Nephron (organoid): Measurements from ENCODE around the gene CREB3L2.

Experiments used
- H3K27ac Mint-ChIP-seq, 3 experiments: 2 replicates each; pipeline ENCODE4 v1.8.0; 2020; ENCODE audit warnings: mixed read lengths in 3 of 3, mild to moderate bottlenecking in 2 of 3, moderate library complexity in 1 of 3
- H3K27me3 Mint-ChIP-seq: 2 replicates; pipeline ENCODE4 v1.8.0; 2021; ENCODE audit warnings: low read depth, mild to moderate bottlenecking, moderate library complexity, mixed read lengths
- H3K36me3 Mint-ChIP-seq: 2 replicates; pipeline ENCODE4 v1.8.0; 2020; ENCODE audit warnings: low read depth, mixed read lengths
- H3K4me1 Mint-ChIP-seq: 2 replicates; pipeline ENCODE4 v1.8.0; 2020; ENCODE audit warnings: mixed read lengths
- H3K4me3 Mint-ChIP-seq, 3 experiments: 2 replicates each; pipeline ENCODE4 v1.8.0; 2020; ENCODE audit warnings: mild to moderate bottlenecking in 3 of 3, mixed read lengths in 3 of 3, moderate library complexity in 2 of 3
- H3K9me3 Mint-ChIP-seq: 2 replicates; pipeline ENCODE4 v1.8.0; 2020; ENCODE audit warnings: mixed read lengths
- CTCF ChIP-seq, 3 experiments: fragments of 200-600 bp; sonication (generic); IDR thresholded peaks; one replicate each; pipeline ENCODE4 v1.5.0; 2021; ENCODE audit warnings: antibody characterized with exemption in 3 of 3; ENCODE audit not compliant: unreplicated experiment in 3 of 3

The CREB3L2 gene

DNA sequence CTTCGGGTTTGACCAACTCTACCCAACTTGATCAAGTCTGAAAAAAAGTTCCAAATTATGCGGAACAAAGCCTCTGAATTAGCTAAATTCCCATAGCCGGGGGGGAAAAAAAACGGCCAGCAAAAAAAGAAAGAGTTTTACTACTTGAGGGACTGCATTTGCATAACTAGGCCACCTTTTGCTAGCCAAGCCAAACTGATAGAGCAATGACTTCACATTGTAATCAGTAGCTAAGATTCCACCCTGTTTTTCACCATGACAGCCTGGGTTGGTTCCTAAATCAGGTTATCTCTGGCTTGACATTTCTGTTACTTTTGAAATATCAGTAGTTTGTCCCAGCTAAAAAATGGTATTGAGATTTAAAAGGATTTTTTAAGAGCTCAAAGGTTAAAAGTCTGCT lies 31.4 kb upstream of the CREB3L2 start:
- Mint-ChIP-seq H3K4me1 (no peaks in the 10 kb centered on the region), H3K9me3 (peaks cover 13% of the 10 kb centered on the region), H3K27me3 (peaks cover 6% of the 10 kb centered on the region), H3K27ac (peak overlapping the region in 2 of 3 experiments; percentile 5 to 9), H3K4me3 (no peak overlapping the region), H3K36me3 (peaks cover 4% of the 10 kb centered on the region)
- TF ChIP-seq CTCF (IDR thresholded peaks at IDR 0.05; ENCODE audit: unreplicated experiment in 3 of 3), result no peak

DNA sequence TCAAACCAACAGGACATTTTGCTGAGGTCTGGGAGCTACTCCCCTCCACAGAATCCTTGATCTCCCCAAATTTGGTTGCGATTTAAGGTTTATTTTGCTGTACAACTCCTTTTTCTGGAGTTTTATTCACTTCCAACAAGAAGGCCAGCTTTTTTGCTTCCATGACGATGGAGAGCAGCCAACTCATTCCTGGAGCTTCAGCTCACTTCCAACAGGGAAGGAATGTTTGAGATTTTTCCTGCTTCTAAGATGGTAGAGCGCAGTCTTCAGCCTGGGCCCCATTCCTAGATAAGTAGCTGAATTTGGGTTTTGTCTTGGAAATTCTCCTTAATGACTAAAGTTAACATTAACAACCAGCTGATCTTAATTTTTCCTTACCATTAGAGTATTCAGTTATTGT lies 30.9 kb upstream of the CREB3L2 start:
- H3K9me3 Mint-ChIP-seq, result peaks cover 13% of the 10 kb centered on the region
- H3K4me1 Mint-ChIP-seq, result no peaks in the 10 kb centered on the region
- peaks cover 6% of the 10 kb centered on the region for H3K27me3 Mint-ChIP-seq
- H3K36me3 Mint-ChIP-seq, result peaks cover 4% of the 10 kb centered on the region
- peak overlapping the region in 2 of 3 experiments; percentile 5 to 9 for H3K27ac Mint-ChIP-seq
- no peak overlapping the region for H3K4me3 Mint-ChIP-seq
- no peak for TF ChIP-seq CTCF (IDR thresholded peaks at IDR 0.05; ENCODE audit: unreplicated experiment in 3 of 3)

DNA sequence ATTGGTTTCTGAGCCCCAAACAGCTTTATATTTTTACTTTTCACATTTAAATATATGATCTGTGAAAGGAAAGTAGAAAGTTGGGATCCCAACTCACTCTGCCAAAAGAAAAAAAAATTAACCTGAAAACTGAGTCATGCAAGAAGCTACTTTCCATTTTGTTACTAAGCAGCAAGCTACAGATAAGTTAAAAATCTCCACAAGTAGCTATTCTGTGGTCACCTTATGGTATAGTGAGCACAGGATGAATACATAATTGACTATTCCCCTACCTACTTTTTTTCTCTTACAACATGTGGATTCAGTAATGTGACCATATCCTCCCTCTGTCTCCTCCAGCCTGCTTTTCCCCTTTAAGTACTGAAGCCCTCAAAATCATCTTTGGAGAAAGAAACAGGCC lies 30.3 kb upstream of the CREB3L2 start:
- Mint-ChIP-seq H3K4me3 (no peak overlapping the region), H3K27ac (peak overlapping the region in 2 of 3 experiments; percentile 5 to 9), H3K27me3 (peaks cover 6% of the 10 kb centered on the region), H3K4me1 (no peaks in the 10 kb centered on the region), H3K36me3 (peaks cover 4% of the 10 kb centered on the region), H3K9me3 (peaks cover 13% of the 10 kb centered on the region)
- no peak for TF ChIP-seq CTCF (IDR thresholded peaks at IDR 0.05; ENCODE audit: unreplicated experiment in 3 of 3)

DNA sequence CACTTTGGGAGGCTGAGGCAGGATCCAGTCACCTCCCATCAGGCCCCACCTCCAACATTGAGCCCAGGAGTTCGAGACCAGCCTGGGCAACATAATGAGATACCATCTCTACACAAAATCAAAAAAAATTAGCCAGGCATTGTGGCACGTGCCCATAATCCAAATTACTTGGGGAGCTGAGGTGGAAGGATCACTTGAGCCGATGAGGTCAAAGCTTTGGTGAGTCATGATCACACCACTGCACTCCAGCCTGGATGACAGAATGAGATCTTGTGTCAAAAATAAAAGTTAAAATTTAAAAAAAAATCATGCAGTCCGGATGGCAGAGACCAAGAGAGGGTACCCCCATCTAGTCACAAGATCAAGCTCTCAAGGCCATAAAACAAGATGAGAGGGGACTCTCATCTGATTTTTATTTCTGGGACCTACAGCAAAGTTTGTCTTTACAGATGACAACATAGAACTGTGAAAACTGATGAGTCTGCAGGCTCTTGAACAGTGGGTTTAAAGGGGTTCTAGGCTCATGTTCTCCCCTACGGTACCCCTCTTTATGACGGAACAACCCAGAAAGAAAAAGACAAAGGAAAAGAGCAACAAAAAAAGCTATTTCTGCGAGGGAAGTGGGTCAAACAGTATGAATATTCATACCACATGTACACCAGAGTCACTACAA lies 28.9 kb upstream of the CREB3L2 start:
- Mint-ChIP-seq H3K4me3 (no peak overlapping the region), H3K27ac (no peak overlapping the region), H3K9me3 (peaks cover 12% of the 10 kb centered on the region), H3K4me1 (no peaks in the 10 kb centered on the region), H3K36me3 (no peaks in the 10 kb centered on the region), H3K27me3 (peaks cover 6% of the 10 kb centered on the region)
- no peak for TF ChIP-seq CTCF (IDR thresholded peaks at IDR 0.05; ENCODE audit: unreplicated experiment in 3 of 3)

DNA sequence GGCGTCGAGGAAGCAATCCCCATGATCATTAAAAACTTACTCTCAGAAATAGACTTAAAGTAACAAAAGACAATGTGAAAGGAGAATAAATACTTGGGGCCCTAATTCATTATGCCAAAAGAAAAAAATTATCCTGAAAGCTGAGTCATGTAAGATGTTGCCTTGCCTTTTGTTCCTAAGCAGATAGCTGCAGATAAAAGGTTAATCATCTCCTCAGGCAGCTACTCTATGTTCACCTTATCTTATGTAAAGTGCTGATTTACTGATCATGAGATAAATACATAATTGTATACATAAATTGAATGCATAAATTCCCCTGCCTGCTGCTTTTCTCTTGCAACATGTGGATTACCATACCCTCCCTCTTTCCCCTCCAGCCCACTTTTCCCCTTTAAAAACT lies 28.1 kb upstream of the CREB3L2 start:
- Mint-ChIP-seq H3K4me1 (no peaks in the 10 kb centered on the region), H3K36me3 (no peaks in the 10 kb centered on the region), H3K27ac (no peak overlapping the region), H3K4me3 (no peak overlapping the region), H3K27me3 (peaks cover 4% of the 10 kb centered on the region), H3K9me3 (peaks cover 13% of the 10 kb centered on the region)
- no peak for TF ChIP-seq CTCF (IDR thresholded peaks at IDR 0.05; ENCODE audit: unreplicated experiment in 3 of 3)

- no peak for TF ChIP-seq CTCF (IDR thresholded peaks at IDR 0.05; ENCODE audit: unreplicated experiment in 3 of 3)
- Mint-ChIP-seq H3K4me1 (no peaks in the 10 kb centered on the region), H3K27me3 (peaks cover 3% of the 10 kb centered on the region), H3K36me3 (no peaks in the 10 kb centered on the region), H3K4me3 (no peak overlapping the region), H3K27ac (no peak overlapping the region), H3K9me3 (peaks cover 9% of the 10 kb centered on the region)
Measured at GRCh38 chr7:138029126-138029525, 27.2 kb upstream of the CREB3L2 start.
